Measurements from ENCODE around the gene ARL4C. TPM values are rescaled to one million over a fixed set of nuclear protein-coding genes. Genes with fewer than 3 reads are reported as not detected.
A peak's percentile ranks its signal among the peaks of the same experiment; 100 is the strongest.

The ARL4C gene
- polyA plus RNA-seq, 1 of the 3 experiments (the other 2 are of a cell fraction), result 24.0 TPM

DNA sequence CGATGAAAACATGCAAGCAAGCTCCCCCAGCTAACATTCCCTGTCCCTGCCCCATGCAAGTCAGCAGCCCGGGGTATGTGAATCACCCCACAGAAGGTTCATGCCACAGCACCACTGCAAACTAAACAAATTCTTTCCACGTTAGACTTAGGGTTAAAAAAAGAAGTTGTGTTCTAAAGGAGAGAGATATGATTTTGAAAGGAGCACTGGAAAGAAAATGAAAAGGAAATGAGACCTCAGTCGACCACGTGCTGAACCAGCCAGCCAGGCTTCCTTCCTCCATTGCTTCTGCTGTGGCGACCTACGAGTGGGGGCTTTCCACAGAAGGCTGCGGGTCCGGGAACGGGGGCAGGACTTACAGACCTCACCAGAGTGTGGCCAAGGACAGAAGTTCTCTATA lies 52.0 kb downstream of the ARL4C start:
- CTCF ChIA-PET, result no interaction called here
- 71% methylated on average over 10 of the region's 10 CpGs for WGBS (ENCODE audit: low lambda C conversion rate)
- POLR2A ChIA-PET, result no interaction called here
- no peak overlapping the region; the same call in 1 of the 2 replicates for H2AFZ ChIP-seq (ENCODE audit: low read depth)
- H3K36me3 ChIP-seq (replicated peaks in 1 of 2; ENCODE audit: control insufficient read depth in 1 of 2, insufficient read depth in 2 of 2, low read length in 1 of 2), result no peaks in the 10 kb centered on the region
- H3K27me3 ChIP-seq (ENCODE audit: insufficient read depth), result no peaks in the 10 kb centered on the region
- H3K79me2 ChIP-seq (ENCODE audit: insufficient read depth), result no peaks in the 10 kb centered on the region
- H3F3A ChIP-seq (replicated peaks; ENCODE audit: insufficient read depth), result peaks cover 11% of the 10 kb centered on the region
- H3K4me3 ChIP-seq (ENCODE audit: low read depth in 2 of 2, low read length in 1 of 2), result no peak overlapping the region
- no peaks in the 10 kb centered on the region for H3K9me2 ChIP-seq
- TF ChIP-seq FOSL2 (IDR thresholded peaks at IDR 0.05; ENCODE audit: borderline replicate concordance, low read depth), result peak; percentile 21; the same call in 1 of the 2 replicates
- no peak for TF ChIP-seq EZH2phosphoT487 (IDR thresholded peaks at IDR 0.05; ENCODE audit: borderline replicate concordance, low read depth)
- TF ChIP-seq, protein P1, sequence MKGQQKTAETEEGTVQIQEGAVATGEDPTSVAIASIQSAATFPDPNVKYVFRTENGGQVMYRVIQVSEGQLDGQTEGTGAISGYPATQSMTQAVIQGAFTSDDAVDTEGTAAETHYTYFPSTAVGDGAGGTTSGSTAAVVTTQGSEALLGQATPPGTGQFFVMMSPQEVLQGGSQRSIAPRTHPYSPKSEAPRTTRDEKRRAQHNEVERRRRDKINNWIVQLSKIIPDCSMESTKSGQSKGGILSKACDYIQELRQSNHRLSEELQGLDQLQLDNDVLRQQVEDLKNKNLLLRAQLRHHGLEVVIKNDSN (IDR thresholded peaks at IDR 0.05; ENCODE audit: borderline replicate concordance, low read depth), result no peak
- TF ChIP-seq EP300 (IDR thresholded peaks at IDR 0.05; ENCODE audit: borderline replicate concordance in 1 of 2, low read depth in 1 of 2, low read length in 1 of 2), result no peak
- TF ChIP-seq RCOR1 (IDR thresholded peaks at IDR 0.05; ENCODE audit: low read length), result no peak
- TF ChIP-seq, protein P2, sequence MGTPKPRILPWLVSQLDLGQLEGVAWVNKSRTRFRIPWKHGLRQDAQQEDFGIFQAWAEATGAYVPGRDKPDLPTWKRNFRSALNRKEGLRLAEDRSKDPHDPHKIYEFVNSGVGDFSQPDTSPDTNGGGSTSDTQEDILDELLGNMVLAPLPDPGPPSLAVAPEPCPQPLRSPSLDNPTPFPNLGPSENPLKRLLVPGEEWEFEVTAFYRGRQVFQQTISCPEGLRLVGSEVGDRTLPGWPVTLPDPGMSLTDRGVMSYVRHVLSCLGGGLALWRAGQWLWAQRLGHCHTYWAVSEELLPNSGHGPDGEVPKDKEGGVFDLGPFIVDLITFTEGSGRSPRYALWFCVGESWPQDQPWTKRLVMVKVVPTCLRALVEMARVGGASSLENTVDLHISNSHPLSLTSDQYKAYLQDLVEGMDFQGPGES (IDR thresholded peaks at IDR 0.05; ENCODE audit: low read depth, low read length), result no peak
- no peak for TF ChIP-seq RXRA (IDR thresholded peaks at IDR 0.05; ENCODE audit: borderline replicate concordance, low read depth)
- no peak for TF ChIP-seq RFX5 (IDR thresholded peaks at IDR 0.05; ENCODE audit: low read length)
- TF ChIP-seq POLR2AphosphoS5 (IDR thresholded peaks at IDR 0.05; ENCODE audit: low read depth, low read length), result no peak
- TF ChIP-seq, protein P3, sequence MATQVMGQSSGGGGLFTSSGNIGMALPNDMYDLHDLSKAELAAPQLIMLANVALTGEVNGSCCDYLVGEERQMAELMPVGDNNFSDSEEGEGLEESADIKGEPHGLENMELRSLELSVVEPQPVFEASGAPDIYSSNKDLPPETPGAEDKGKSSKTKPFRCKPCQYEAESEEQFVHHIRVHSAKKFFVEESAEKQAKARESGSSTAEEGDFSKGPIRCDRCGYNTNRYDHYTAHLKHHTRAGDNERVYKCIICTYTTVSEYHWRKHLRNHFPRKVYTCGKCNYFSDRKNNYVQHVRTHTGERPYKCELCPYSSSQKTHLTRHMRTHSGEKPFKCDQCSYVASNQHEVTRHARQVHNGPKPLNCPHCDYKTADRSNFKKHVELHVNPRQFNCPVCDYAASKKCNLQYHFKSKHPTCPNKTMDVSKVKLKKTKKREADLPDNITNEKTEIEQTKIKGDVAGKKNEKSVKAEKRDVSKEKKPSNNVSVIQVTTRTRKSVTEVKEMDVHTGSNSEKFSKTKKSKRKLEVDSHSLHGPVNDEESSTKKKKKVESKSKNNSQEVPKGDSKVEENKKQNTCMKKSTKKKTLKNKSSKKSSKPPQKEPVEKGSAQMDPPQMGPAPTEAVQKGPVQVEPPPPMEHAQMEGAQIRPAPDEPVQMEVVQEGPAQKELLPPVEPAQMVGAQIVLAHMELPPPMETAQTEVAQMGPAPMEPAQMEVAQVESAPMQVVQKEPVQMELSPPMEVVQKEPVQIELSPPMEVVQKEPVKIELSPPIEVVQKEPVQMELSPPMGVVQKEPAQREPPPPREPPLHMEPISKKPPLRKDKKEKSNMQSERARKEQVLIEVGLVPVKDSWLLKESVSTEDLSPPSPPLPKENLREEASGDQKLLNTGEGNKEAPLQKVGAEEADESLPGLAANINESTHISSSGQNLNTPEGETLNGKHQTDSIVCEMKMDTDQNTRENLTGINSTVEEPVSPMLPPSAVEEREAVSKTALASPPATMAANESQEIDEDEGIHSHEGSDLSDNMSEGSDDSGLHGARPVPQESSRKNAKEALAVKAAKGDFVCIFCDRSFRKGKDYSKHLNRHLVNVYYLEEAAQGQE (IDR thresholded peaks at IDR 0.05; ENCODE audit: low read depth, low read length), result no peak
- TF ChIP-seq, protein P4, sequence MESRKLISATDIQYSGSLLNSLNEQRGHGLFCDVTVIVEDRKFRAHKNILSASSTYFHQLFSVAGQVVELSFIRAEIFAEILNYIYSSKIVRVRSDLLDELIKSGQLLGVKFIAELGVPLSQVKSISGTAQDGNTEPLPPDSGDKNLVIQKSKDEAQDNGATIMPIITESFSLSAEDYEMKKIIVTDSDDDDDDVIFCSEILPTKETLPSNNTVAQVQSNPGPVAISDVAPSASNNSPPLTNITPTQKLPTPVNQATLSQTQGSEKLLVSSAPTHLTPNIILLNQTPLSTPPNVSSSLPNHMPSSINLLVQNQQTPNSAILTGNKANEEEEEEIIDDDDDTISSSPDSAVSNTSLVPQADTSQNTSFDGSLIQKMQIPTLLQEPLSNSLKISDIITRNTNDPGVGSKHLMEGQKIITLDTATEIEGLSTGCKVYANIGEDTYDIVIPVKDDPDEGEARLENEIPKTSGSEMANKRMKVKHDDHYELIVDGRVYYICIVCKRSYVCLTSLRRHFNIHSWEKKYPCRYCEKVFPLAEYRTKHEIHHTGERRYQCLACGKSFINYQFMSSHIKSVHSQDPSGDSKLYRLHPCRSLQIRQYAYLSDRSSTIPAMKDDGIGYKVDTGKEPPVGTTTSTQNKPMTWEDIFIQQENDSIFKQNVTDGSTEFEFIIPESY (IDR thresholded peaks at IDR 0.05; ENCODE audit: borderline replicate concordance, low read depth), result no peak
- TF ChIP-seq FOXM1 (IDR thresholded peaks at IDR 0.05; ENCODE audit: low read depth), result no peak
- no peak for TF ChIP-seq NRF1 (IDR thresholded peaks at IDR 0.05; ENCODE audit: low read depth, low read length)
- no peak for TF ChIP-seq FOXJ3 (CRISPR knock-in tag; IDR thresholded peaks at IDR 0.05)
- TF ChIP-seq TAF1 (IDR thresholded peaks at IDR 0.05; ENCODE audit: borderline replicate concordance, low read depth, low read length), result no peak
- TF ChIP-seq SIN3A (IDR thresholded peaks at IDR 0.05; ENCODE audit: borderline replicate concordance, low read depth, low read length), result no peak
- 0 out of 2 replicates have a peak, but pooled peaks have one; percentile 45 for TF ChIP-seq MEF2A (IDR thresholded peaks at IDR 0.05; ENCODE audit: borderline replicate concordance, low read depth)
- TF ChIP-seq SMC3 (IDR thresholded peaks at IDR 0.05; ENCODE audit: low read depth, low read length), result no peak
- TF ChIP-seq, protein P5, sequence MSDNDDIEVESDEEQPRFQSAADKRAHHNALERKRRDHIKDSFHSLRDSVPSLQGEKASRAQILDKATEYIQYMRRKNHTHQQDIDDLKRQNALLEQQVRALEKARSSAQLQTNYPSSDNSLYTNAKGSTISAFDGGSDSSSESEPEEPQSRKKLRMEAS (IDR thresholded peaks at IDR 0.05; ENCODE audit: low read depth), result peak; percentile 79
- TF ChIP-seq ELF1 (IDR thresholded peaks at IDR 0.05), result no peak
- H3K27ac ChIP-seq (ENCODE audit: low read depth in 2 of 2, low read length in 1 of 2), result peak overlapping the region in 1 of 2 experiments; percentile 47; a peak in 2 of 4 replicates
- H3K4me2 ChIP-seq, result no peak overlapping the region
- no peak for DNase-seq
- H3K4me1 ChIP-seq (ENCODE audit: control insufficient read depth in 1 of 2, insufficient read depth in 2 of 2, low read depth in 1 of 2, low read length in 1 of 2), result 0 out of 4 replicates have a peak, but pooled peaks cover 0 to 4% of the 10 kb centered on the region in 2 experiments
- no peaks in the 10 kb centered on the region for H3K9me3 ChIP-seq
- no peaks in the 10 kb centered on the region for H4K20me1 ChIP-seq (ENCODE audit: insufficient read depth)
- H3K9ac ChIP-seq, result no peak overlapping the region

Measured in SK-N-SH (cell line).